Activated CD8-positive, alpha-beta memory T cell treated with anti-CD3 and anti-CD28 coated beads, Interleukin-2, amount 50 U/mL, for 1 hour (primary cell): ENCODE data around the gene GPR107.
"Not testable (repeated sequence)": the region's sequence is repeated elsewhere in the genome, so short reads cannot be mapped to it uniquely, and the experiment has no call there.

Source experiments
- DNase-seq: peaks from one replicate; pipeline ENCODE4 v3.0.0-alpha.2; 2020; ENCODE audit errors: extremely low read depth

The GPR107 gene

GRCh38 chr9:130053504-130054324 lies at the start of gene GPR107:
Gene GPR107, plus strand, starts transcription at chr9:130053906. Its CDS starts 27 bp downstream, at chr9:130053933.
- DNase-seq: no peak

GRCh38 chr9:130003943-130004552 lies 49.7 kb upstream of the GPR107 start:
- no peak for DNase-seq

DNA sequence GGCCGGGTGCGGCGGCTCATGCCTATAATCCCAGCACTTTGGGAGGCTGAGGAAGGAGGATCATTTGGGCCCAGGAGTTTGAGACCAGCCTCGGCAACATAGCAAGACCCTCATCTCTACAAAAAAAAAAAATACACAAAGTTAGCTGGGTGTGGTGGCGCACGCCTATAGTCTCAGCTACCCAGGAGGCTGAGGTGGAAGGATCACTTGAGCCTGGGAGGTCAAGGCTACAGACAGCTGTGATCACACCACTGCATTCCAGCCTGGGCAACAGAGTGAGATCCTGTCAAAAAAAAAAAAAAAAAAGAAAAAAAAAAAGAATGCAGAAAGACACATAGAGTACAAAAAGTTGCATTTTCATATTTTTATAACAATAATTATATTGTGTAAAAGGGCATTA lies 46.8 kb upstream of the GPR107 start:
- not testable (repeated sequence) for DNase-seq

DNA sequence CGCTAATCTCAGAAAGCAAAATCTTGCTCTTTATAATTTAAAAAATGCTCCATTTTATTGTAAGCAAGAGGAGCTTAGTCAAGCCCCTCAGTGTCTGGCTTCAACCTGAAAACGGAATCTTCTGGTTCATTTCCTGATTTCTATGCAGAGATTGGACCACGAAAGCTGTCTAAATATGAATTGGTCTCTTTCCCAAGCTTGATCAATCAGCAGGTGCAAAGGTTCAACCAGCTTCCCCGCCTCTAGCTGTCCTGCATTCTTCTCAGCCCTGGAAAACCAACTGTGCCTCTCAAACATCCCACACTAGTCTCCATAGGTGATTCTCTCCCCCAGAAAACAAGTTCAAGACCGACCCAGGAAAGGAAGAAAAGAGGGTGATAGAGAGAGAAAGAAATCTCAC lies 45.2 kb upstream of the GPR107 start:
- DNase-seq: no peak

- not testable (repeated sequence) for DNase-seq
Measured at GRCh38 chr9:130009546-130009945, 44.2 kb upstream of the GPR107 start.

- no peak for DNase-seq
Measured at GRCh38 chr9:130010151-130010988, 43.3 kb upstream of the GPR107 start.

DNA sequence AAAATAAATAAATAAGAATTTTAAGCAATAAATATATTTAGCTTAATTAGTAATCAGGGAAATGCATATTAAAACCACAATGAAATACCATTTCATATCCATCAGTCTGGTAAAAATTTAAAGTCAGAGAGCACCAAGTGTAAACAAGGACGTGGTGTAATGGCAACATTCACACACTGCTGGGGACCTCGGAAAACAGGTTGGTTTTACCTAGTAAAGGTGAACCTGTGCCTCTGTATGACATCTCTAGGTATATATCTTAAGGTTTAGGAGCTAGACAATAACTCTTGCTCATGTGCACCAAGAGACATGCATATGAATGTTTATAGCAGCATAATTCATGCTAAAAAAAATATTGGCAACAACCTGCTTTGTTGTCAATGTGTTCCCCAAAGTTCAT lies 40.4 kb upstream of the GPR107 start:
- DNase-seq: no peak

DNA sequence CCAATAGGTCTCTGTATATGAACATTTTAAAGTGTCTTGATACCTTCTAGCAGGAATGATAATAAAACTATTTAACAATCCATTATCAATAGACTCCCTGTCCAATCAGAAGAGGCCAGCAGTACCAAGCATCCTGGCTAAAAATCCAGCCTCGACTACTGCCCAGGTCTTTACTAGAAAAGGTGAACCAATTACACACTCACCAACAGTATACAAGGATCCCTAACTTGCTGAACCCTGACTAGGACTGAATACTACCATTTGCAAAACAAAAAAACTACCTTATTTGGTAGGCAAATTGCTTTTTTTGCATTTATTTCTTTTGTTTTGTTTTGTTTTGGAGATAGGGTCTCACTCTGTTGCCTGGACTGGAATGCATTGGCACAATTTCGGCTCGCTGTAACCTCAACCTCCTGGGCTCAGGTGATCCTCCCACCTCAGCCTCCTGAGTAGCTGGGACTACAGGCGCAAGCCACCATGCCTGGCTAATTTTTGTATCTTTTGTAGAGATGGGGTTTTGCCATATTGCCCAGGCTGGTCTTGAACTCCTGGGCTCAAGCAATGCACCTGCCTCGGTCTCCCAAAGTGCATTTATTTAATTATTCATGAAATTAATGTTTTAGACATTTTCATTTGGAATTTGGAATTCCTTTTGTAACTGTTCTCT lies 38.2 kb upstream of the GPR107 start:
- no peak for DNase-seq

- no peak for DNase-seq
Measured at GRCh38 chr9:130017076-130017475, 36.6 kb upstream of the GPR107 start.

GRCh38 chr9:130017510-130017909 lies 36.2 kb upstream of the GPR107 start:
- not testable (repeated sequence) for DNase-seq

DNA sequence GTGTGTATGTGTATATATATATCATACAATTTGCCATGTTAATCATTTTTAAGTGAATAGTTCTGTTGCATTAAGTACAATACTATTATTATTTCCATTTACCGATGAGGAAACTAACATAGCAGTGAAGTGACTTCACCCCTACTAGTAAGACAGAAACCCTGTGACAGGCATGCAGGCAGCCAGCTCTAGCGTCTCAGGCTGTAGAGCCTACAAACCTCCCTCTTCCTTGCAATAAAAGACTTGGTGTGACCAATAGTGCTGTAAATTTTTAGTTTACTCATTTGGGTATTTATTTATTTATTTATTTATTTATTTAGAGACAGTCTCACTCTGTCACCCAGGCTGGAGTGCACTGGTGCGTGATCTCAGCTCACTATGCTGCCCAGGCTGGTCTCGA lies 35.4 kb upstream of the GPR107 start:
- DNase-seq: no peak

- no peak for DNase-seq
Measured at GRCh38 chr9:130020618-130021017, 33.1 kb upstream of the GPR107 start.

- no peak for DNase-seq
Measured at GRCh38 chr9:130021123-130021522, 32.6 kb upstream of the GPR107 start.

DNA sequence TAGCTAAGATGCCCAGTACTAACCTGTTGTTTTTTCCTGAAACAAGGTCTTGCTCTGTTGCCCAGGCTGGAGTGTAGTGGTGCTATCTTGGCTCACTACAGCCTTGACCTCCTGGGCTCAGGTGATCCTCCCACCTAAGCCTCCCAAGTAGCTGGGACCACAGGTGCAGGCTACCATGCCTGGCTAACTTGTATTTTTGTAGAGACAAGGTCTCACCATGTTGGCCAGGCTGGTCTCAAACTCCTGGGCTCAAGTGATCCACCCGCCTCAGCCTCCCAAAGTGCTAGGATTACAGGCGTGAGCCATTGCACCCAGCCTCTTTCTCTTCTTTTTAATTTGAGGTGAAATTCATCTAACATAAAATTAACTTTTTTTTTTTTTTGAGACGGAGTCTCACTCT lies 31.9 kb upstream of the GPR107 start:
- not testable (repeated sequence) for DNase-seq

DNA sequence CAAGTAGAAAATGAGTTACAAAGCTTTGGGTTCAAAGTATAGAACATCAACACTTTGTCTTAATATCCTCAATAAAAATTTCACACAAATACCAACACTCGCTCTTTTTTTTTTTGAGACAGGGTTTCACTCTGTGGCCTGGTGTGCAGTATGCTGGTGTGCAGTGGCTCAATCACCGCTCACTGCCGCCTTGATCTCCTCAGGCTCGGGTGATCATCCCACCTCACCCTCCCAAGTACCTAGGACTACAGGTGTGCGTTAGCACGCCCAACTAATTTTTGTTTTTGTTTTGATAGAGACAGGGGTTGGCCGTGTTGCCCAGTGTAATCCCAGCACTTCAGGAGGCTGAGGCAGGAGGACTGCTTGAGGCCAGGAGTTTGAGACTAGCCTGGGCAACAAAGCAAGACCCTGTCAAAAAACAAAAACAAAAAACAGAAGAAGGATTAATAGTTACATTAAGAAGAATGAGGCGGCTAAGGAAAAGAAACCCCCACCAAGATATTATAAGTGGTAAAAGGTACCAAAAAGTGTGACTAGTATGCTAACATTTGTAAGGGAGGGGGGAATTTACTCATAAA lies 31.1 kb upstream of the GPR107 start:
- no peak for DNase-seq

GRCh38 chr9:130023144-130023787 lies 30.4 kb upstream of the GPR107 start:
- no peak for DNase-seq

GRCh38 chr9:130023994-130024596 lies 29.6 kb upstream of the GPR107 start:
- no peak for DNase-seq

DNA sequence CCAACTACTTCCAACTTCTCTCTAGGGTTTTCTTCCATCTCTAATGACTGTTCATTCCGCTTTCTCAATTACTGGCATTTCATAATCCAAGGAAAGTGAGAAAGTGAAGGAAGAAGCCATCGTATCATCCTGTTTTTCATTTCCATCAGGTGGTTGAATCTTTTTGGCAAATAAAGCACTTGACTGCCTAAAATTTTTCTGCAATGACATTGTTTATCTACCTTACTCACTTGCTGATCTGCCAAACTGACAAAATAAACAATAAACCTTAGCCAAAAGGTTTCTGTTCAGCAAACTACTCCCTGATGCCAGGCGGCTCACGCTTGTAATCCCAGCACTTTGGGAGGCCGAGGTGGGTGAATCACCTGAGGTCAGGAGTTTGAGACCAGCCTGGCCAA lies 29.1 kb upstream of the GPR107 start:
- no peak for DNase-seq

DNA sequence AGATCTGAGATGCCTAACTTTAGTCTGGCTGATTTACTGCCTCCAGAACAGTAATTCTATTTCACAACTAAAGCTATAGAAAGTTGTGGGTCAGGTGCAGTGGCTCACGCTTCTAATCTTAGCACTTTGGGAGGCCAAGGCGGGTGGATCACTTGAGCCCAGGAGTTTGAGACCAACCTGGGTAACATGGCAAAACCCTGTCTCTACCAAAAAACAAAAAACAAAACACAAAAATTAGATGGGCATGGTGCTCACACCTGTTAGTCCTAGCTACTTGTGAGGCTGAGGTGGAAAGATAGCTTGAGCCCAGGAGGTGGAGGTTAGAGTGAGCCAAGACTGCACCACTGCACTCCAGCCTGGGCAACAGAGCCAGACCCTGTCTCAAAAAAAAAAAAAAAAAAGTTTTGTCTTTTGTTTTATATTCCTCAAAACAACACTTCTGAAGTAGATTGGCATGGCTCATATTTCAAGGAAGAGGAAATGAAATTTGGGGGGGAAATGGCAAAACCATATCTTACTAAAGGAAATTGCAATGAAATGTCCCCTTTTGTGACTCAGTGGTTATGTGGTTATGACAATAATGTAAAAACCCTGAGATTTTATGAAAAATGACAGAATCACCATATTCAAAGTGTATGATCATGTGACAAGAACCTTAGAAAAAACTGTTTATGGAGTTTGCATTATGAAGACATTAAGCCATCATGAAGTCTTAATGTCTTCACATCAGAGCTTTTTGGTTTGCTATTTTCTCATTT lies 26.9 kb upstream of the GPR107 start:
- no peak for DNase-seq
